GM21423 (cell line): ENCODE results near the gene KRT25.

ENCODE experiments used
- ATAC-seq: cut with Tn5 transposase; IDR thresholded peaks from one replicate; pipeline ENCODE4 v1.9.1; 2021; ENCODE audit warnings: mild to moderate bottlenecking, moderate library complexity; ENCODE audit not compliant: unreplicated experiment

KRT25 gene

GRCh38 chr17:40699371-40699770, 55.8 kb downstream of the KRT25 start:
- no peak for ATAC-seq
